A549 (cell line): ENCODE data around the gene ZNF804B.

Experiments used
- CTCF ChIP-seq: fragments of >200 bp; sonication (Bioruptor Twin); formaldehyde crosslinking; IDR thresholded peaks from 3 replicates; pipeline ENCODE4 v1.5.1; 2016
- KDM1A ChIP-seq: fragments of 200-600 bp; sonication (generic); IDR thresholded peaks from 2 replicates; pipeline ENCODE4 v1.6.1; 2016; ENCODE audit warnings: low read depth, mild to moderate bottlenecking
- MAX ChIP-seq: IDR thresholded peaks from 2 replicates; pipeline ENCODE4 v1.6.1; 2012
- ZFP36 ChIP-seq: fragments of 450-650 bp; IDR thresholded peaks from 2 replicates; pipeline ENCODE4 v1.6.1; 2014; ENCODE audit warnings: borderline replicate concordance; ENCODE audit not compliant: partially characterized antibody
- TF ChIP-seq, protein P1 (sequence below): fragments of 150-350 bp; IDR thresholded peaks from 2 replicates; pipeline ENCODE4 v1.6.1; 2014; ENCODE audit warnings: low read depth, mild to moderate bottlenecking, low read length
- TF ChIP-seq, protein P2 (sequence below): IDR thresholded peaks from 2 replicates; pipeline ENCODE4 v1.6.1; 2012

GRCh38 chr7:89182116-89182515 is 422.6 kb downstream of the ZNF804B start:
- TF ChIP-seq ZFP36: no peak
- TF ChIP-seq KDM1A: no peak
- no peak for TF ChIP-seq CTCF
- TF ChIP-seq, protein P1, sequence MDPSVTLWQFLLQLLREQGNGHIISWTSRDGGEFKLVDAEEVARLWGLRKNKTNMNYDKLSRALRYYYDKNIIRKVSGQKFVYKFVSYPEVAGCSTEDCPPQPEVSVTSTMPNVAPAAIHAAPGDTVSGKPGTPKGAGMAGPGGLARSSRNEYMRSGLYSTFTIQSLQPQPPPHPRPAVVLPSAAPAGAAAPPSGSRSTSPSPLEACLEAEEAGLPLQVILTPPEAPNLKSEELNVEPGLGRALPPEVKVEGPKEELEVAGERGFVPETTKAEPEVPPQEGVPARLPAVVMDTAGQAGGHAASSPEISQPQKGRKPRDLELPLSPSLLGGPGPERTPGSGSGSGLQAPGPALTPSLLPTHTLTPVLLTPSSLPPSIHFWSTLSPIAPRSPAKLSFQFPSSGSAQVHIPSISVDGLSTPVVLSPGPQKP: no peak
- TF ChIP-seq, protein P2, sequence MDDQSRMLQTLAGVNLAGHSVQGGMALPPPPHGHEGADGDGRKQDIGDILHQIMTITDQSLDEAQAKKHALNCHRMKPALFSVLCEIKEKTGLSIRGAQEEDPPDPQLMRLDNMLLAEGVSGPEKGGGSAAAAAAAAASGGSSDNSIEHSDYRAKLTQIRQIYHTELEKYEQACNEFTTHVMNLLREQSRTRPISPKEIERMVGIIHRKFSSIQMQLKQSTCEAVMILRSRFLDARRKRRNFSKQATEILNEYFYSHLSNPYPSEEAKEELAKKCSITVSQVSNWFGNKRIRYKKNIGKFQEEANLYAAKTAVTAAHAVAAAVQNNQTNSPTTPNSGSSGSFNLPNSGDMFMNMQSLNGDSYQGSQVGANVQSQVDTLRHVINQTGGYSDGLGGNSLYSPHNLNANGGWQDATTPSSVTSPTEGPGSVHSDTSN: no peak
- TF ChIP-seq MAX: no peak
